Measurements from ENCODE around the gene LLGL2. TPM values are rescaled to one million over a fixed set of nuclear protein-coding genes. Genes with fewer than 3 reads are reported as not detected.
"Not testable (repeated sequence)": the region's sequence is repeated elsewhere in the genome, so short reads cannot be mapped to it uniquely, and the experiment has no call there.

Gene LLGL2
- total RNA-seq, 4 donors from 2014 or later = 221 to 563 (median 300) TPM

DNA sequence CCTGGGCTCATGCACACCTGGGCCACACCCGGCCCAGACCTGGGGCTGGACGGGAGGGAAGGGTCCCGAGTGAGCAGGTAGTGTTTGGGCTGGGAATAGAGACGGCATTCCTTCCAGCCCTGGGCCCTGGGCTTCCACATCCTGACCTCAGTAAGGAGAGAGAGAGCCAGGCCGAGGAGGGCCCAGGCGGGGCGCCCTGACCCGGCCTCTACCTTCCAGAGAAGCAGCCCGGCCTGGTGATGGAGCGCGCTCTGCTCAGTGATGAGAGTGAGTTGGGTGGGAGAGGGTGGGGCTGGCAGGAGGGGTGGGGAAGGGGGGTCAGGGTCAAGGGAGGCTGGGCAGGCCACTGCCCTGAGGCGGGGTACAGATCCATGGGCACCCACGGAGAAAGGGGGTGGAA, 48.5 kb downstream of the LLGL2 start:
- TF ChIP-seq POLR2A (IDR thresholded peaks at IDR 0.05) = no peak
- TF ChIP-seq, protein P1, sequence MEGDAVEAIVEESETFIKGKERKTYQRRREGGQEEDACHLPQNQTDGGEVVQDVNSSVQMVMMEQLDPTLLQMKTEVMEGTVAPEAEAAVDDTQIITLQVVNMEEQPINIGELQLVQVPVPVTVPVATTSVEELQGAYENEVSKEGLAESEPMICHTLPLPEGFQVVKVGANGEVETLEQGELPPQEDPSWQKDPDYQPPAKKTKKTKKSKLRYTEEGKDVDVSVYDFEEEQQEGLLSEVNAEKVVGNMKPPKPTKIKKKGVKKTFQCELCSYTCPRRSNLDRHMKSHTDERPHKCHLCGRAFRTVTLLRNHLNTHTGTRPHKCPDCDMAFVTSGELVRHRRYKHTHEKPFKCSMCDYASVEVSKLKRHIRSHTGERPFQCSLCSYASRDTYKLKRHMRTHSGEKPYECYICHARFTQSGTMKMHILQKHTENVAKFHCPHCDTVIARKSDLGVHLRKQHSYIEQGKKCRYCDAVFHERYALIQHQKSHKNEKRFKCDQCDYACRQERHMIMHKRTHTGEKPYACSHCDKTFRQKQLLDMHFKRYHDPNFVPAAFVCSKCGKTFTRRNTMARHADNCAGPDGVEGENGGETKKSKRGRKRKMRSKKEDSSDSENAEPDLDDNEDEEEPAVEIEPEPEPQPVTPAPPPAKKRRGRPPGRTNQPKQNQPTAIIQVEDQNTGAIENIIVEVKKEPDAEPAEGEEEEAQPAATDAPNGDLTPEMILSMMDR (IDR thresholded peaks at IDR 0.05) = no peak
- DNase-seq = no peak
- no peak overlapping the region for H3K27ac ChIP-seq
- no peaks in the 10 kb centered on the region for H3K27me3 ChIP-seq
- no peak overlapping the region for H3K4me3 ChIP-seq
- peaks cover 0 to 21% (median 2%) of the 10 kb centered on the region in 4 donors for H3K4me1 ChIP-seq
- H3K36me3 ChIP-seq = peaks cover 0 to 51% (median 0%) of the 10 kb centered on the region in 3 donors
- no peaks in the 10 kb centered on the region for H3K9me3 ChIP-seq

DNA sequence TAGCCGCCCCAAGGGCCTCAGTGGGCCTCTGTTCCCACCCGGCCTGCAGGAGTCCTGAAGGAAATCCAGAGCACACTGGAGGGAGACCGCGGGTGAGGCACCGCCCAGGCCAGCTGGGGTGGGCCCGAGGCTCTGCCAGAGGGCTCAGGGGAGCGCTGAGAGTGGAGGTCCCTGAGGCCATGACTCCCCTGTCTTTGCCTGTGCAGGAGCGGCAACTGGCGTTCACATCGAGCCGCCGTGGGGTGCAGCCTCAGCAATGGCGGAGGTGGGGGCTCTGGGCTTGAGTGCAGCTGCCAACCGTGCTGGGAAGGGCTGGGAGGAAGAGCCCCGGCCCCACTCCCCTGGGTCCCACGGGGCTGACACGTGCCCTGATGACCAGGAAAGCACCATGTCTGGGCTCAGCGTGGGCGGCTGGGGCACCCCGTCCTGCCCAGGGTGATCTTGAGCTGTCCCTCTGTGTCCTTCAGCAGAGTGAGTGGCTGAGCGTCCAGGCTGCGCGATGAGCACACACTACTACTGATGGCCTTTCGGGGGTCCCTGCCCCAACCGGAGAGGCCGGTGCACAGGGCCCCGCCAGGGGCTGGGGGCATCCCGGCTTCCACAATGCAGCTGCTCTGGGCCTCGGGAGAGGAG, 49.0 kb downstream of the LLGL2 start:
- Histone ChIP-seq H3K27ac (peak overlapping the region in 1 of 4 donors; percentile 46), H3K4me1 (peaks cover 0 to 21% (median 2%) of the 10 kb centered on the region in 4 donors), H3K27me3 (no peaks in the 10 kb centered on the region), H3K9me3 (no peaks in the 10 kb centered on the region), H3K4me3 (no peak overlapping the region), H3K36me3 (peaks cover 0 to 48% (median 0%) of the 10 kb centered on the region in 3 donors)
- DNase-seq = no peak
- no peak for TF ChIP-seq POLR2A (IDR thresholded peaks at IDR 0.05)
- TF ChIP-seq, protein P1 (IDR thresholded peaks at IDR 0.05) = no peak

DNA sequence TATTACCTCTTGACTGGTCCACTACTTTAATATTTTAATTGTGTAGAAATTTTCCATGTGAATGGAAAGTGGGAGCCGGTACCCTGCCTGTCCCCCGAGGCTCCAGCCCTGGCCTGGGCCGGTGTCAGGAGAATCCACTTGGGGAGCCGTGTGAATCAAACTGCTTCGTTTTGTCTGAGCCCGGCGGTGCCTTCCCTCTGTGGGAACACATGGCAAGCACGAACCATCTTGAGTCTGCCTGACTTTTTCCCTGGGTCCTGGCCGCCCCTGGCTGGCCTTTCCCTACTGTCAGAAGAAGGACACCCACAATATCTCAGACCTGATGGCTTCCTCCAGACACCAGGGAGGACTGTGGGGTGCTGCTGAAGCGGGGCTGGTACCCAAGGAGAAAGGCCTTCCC, 49.7 kb downstream of the LLGL2 start:
- no peaks in the 10 kb centered on the region for H3K27me3 ChIP-seq
- peaks cover 0 to 43% (median 0%) of the 10 kb centered on the region in 3 donors for H3K36me3 ChIP-seq
- peak overlapping the region in 1 of 4 donors; percentile 94 for H3K27ac ChIP-seq
- peaks cover 0 to 21% (median 2%) of the 10 kb centered on the region in 4 donors for H3K4me1 ChIP-seq
- H3K9me3 ChIP-seq = no peaks in the 10 kb centered on the region
- no peak for DNase-seq
- TF ChIP-seq, protein P1 (IDR thresholded peaks at IDR 0.05) = no peak
- TF ChIP-seq POLR2A (IDR thresholded peaks at IDR 0.05) = no peak
- no peak overlapping the region for H3K4me3 ChIP-seq

DNA sequence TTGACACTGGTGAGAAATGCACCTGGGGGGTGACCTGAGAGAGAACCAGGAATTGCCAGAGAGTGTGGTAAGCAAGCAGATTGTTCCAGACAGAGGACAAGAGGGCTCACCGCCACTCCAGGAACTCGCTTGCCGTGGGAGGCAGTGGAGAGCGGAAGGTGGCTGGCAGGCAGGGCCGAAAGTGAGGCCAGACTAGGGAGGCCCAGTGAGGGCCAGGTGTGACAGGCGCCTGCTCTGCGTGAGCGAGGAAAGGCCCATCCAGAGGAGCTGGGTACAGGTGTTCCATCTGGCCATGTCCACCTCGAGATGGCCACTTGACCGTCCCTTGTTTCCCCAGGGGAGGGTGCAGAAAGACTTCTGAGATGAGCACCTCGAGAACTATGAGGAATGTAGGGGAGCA, 50.2 kb downstream of the LLGL2 start:
- DNase-seq = no peak
- TF ChIP-seq, protein P1 (IDR thresholded peaks at IDR 0.05) = no peak
- no peak for TF ChIP-seq POLR2A (IDR thresholded peaks at IDR 0.05)
- Histone ChIP-seq H3K9me3 (no peaks in the 10 kb centered on the region), H3K27ac (peak overlapping the region in 3 of 4 donors; percentile 49 to 94 (median 91)), H3K4me1 (peaks cover 0 to 21% (median 1%) of the 10 kb centered on the region in 4 donors), H3K4me3 (no peak overlapping the region), H3K36me3 (peaks cover 0 to 37% (median 0%) of the 10 kb centered on the region in 3 donors), H3K27me3 (no peaks in the 10 kb centered on the region)

DNA sequence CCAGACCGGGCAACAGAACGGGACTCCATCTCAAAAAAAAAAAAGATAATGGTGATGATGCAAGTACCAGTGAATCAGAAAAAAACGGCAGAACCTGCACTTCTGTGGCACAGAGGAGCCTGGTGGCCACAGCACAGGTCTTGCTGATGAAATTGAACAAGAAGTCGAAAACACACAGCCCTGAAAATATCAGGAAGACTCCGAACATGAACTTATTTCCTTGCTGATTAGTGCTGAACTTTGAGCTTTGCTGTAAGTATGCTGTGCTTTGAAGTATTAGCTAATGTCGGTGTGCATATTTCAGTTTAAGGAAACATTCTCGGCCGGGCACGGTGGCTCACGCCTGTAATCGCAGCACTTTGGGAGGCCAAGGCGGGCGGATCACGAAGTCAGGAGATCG, 51.2 kb downstream of the LLGL2 start:
- H3K27me3 ChIP-seq = no peaks in the 10 kb centered on the region
- peaks cover 0 to 28% (median 0%) of the 10 kb centered on the region in 3 donors for H3K36me3 ChIP-seq
- peaks cover 0 to 21% (median 0%) of the 10 kb centered on the region in 4 donors for H3K4me1 ChIP-seq
- no peaks in the 10 kb centered on the region for H3K9me3 ChIP-seq
- no peak overlapping the region for H3K4me3 ChIP-seq
- no peak for DNase-seq
- peak overlapping the region in 3 of 4 donors; percentile 49 to 94 (median 91) for H3K27ac ChIP-seq
- TF ChIP-seq POLR2A (IDR thresholded peaks at IDR 0.05) = no peak
- TF ChIP-seq, protein P1 (IDR thresholded peaks at IDR 0.05) = no peak

DNA sequence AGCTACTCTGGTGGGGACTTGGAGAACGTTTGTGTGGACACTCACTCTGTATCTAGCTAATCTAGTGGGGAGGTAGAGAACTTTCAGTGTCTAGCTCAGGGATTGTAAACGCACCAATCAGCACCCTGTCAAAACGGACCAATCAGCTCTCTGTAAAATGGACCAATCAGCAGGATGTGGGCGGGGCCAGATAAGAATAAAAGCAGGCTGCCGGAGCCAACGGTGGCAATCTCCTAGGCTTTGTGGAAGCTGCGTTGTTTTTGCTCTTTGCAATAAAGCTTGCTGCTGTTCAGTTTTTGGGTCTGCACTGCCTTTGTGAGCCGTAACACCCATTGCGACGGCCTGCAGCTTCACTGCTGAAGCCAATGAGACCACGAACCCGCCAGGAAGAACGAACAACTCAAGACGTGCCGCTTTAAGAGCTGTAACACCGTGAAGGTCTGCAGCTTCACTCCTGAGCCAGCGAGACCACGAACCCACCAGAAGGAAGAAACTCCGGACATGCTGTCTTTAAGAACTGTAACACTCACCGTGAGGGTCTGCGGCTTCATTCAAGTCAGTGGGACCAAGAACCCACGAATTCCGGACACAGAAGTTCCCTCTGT, 55.7 kb downstream of the LLGL2 start:
- H3K9me3 ChIP-seq, H3K36me3 ChIP-seq, DNase-seq, H3K4me3 ChIP-seq, H3K27me3 ChIP-seq, H3K27ac ChIP-seq: not testable (repeated sequence)
- H3K4me1 ChIP-seq = peaks cover 0 to 20% (median 0%) of the 10 kb centered on the region in 4 donors

DNA sequence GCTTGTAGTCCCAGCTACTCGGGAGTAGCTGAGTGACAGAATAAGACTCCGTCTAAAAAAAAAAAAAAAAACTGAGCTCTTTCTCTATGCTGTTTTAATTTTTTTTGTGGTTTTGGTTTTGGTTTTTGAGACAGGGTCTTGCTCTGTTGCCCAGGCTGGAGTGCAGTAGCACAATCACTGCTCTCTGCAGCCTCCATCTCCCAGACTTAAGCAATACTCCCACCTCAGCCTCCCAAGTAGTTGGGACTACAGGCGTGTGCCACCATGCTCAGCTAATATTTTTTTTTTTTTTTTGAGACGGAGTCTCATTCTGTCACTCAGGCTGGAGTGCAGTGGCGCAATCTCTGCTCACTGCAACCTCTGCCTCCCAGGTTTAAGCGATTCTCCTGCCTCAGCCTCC, 57.7 kb downstream of the LLGL2 start:
- H3K4me3 ChIP-seq, DNase-seq, H3K27ac ChIP-seq, H3K36me3 ChIP-seq, H3K9me3 ChIP-seq, H3K27me3 ChIP-seq: not testable (repeated sequence)
- peaks cover 0 to 14% (median 5%) of the 10 kb centered on the region in 4 donors for H3K4me1 ChIP-seq
